ENCODE measurements around the gene PIKFYVE. TPM values are rescaled to one million over a fixed set of nuclear protein-coding genes. Genes with fewer than 3 reads are reported as not detected.

The PIKFYVE gene
- total and polyA plus RNA-seq, 2 of the 8 experiments (the other 6 are each of a cell fraction or from before 2014, with no cell fraction given) = 8.8 to 33.5 TPM

GRCh38 chr2:208227581-208228232 is 38.3 kb upstream of the PIKFYVE start:
- WGBS, 2 experiments (ENCODE audit: extremely low coverage in 1 of 2, insufficient coverage in 1 of 2, insufficient read length in 1 of 2, insufficient replicate concordance in 2 of 2, low coverage in 1 of 2, low lambda C conversion rate in 2 of 2, missing lambda C conversion rate in 1 of 2) = 91% methylated on average over 26 of the region's 33 CpGs; no CpG with 5 or more reads in 1 of the 2 experiments
- H2AFZ ChIP-seq (ENCODE audit: low read length) = no peak overlapping the region
- no peak overlapping the region for H3K4me2 ChIP-seq (ENCODE audit: insufficient read depth in 1 of 2, low read depth in 2 of 2, low read length in 2 of 2)
- no peak overlapping the region for H3K56ac ChIP-seq (replicated peaks; ENCODE audit: insufficient read length, low read depth, low read length)
- no peaks in the 10 kb centered on the region for H3K79me2 ChIP-seq (ENCODE audit: control insufficient read depth in 1 of 2, insufficient read depth in 2 of 2, low read length in 2 of 2)
- H3K4me3 ChIP-seq (ENCODE audit: extremely low read depth in 1 of 4, insufficient read depth in 2 of 4, low read depth in 3 of 4, low read length in 4 of 4) = no peak overlapping the region
- H3K4ac ChIP-seq (replicated peaks; ENCODE audit: insufficient read length, low read depth, low read length) = no peak overlapping the region
- no peaks in the 10 kb centered on the region for H3K27me3 ChIP-seq (replicated peaks in 1 of 4; ENCODE audit: control insufficient read depth in 3 of 4, extremely low read depth in 1 of 4, insufficient read depth in 3 of 4, low read length in 3 of 4)
- FAIRE-seq (no peak), DNase-seq (ENCODE audit: low read depth in 1 of 2, low spot score in 2 of 2) (no peak)
- no peak overlapping the region for H3K14ac ChIP-seq (ENCODE audit: insufficient read length)
- H2BK20ac ChIP-seq (ENCODE audit: low read length) = no peak overlapping the region
- no peak overlapping the region for H3K18ac ChIP-seq (ENCODE audit: extremely low read depth, low read length)
- TF ChIP-seq TCF12 (IDR thresholded peaks at IDR 0.05; ENCODE audit: low read depth, low read length) (no peak), POU5F1 (IDR thresholded peaks at IDR 0.05; ENCODE audit: low read depth, low read length) (no peak), TBP (IDR thresholded peaks at IDR 0.05; ENCODE audit: low read depth, low read length) (no peak), CBX5 (IDR thresholded peaks at IDR 0.05; ENCODE audit: low read depth, low read length) (no peak)
- H3K23ac ChIP-seq (ENCODE audit: insufficient read length) = no peak overlapping the region
- no peak overlapping the region for H3K9ac ChIP-seq (replicated peaks in 1 of 4; ENCODE audit: extremely low read depth in 1 of 4, low read depth in 3 of 4, low read length in 3 of 4)
- H3K4me1 ChIP-seq (replicated peaks in 1 of 4; ENCODE audit: control insufficient read depth in 3 of 4, insufficient read depth in 4 of 4, low read length in 3 of 4) = no peaks in the 10 kb centered on the region
- no peaks in the 10 kb centered on the region for H3K23me2 ChIP-seq (ENCODE audit: low read depth, low read length)
- POLR2A ChIA-PET (ENCODE audit: partially characterized antibody) = interaction anchor here (1.2 to 1.7 kb wide), 2 partner anchors 7 to 19 kb away, joined by 3 to 6 read pairs; no protein-coding TSS in a partner anchor
- CTCF ChIA-PET (ENCODE audit: partially characterized antibody) = interaction anchor here (0.7 to 2.2 kb wide), 5 partner anchors 10 to 63 kb away, joined by 3 to 8 read pairs (median 3); no protein-coding TSS in a partner anchor
- H3K27ac ChIP-seq (ENCODE audit: low read depth, low read length) = no peak overlapping the region
- no peak overlapping the region for H2BK12ac ChIP-seq (ENCODE audit: low read depth, low read length)
- no peak overlapping the region for H2BK120ac ChIP-seq (replicated peaks; ENCODE audit: low read depth, low read length)
- H2BK5ac ChIP-seq (ENCODE audit: low read depth, low read length) = no peak overlapping the region
- H3K36me3 ChIP-seq (ENCODE audit: control insufficient read depth in 2 of 4, insufficient read depth in 4 of 4, low read length in 3 of 4) = no peaks in the 10 kb centered on the region
- H4K20me1 ChIP-seq (replicated peaks in 1 of 2; ENCODE audit: control insufficient read depth in 1 of 2, insufficient read depth in 2 of 2, low read length in 2 of 2) = no peaks in the 10 kb centered on the region
- no peaks in the 10 kb centered on the region for H3K79me1 ChIP-seq (ENCODE audit: low read depth, low read length)
- H2BK15ac ChIP-seq (ENCODE audit: low read length) = no peak overlapping the region
- peaks cover 0 to 8% of the 10 kb centered on the region in 2 experiments; a peak in 1 of 4 replicates for H3K9me3 ChIP-seq (ENCODE audit: insufficient read depth in 2 of 2, low read depth in 1 of 2, low read length in 1 of 2)
- H2AK5ac ChIP-seq (ENCODE audit: low read depth, low read length) = no peak overlapping the region
- H4K5ac ChIP-seq (ENCODE audit: insufficient read length, low read depth, low read length) = no peak overlapping the region
- no peak overlapping the region for H4K8ac ChIP-seq (ENCODE audit: extremely low read depth, insufficient read depth, low read length)
- no peak overlapping the region for H4K91ac ChIP-seq (replicated peaks; ENCODE audit: insufficient read length, low read length)
